ENCODE data around the gene EEPD1.

The EEPD1 gene

GRCh38 chr7:36208426-36208825, 55.4 kb downstream of the EEPD1 start:
- no peak for TF ChIP-seq CTCF (IDR thresholded peaks at IDR 0.05; ENCODE audit: low read depth, low read length, missing control alignments)
- no peak for DNase-seq (ENCODE audit: low read depth)
- H3K4me3 ChIP-seq (ENCODE audit: low read depth, low read length) = no peak overlapping the region

GRCh38 chr7:36208997-36209813, 56.2 kb downstream of the EEPD1 start:
- no peak for TF ChIP-seq CTCF (IDR thresholded peaks at IDR 0.05; ENCODE audit: low read depth, low read length, missing control alignments)
- no peak for DNase-seq (ENCODE audit: low read depth)
- no peak overlapping the region for H3K4me3 ChIP-seq (ENCODE audit: low read depth, low read length)

GRCh38 chr7:36209814-36210183, 56.7 kb downstream of the EEPD1 start:
- DNase-seq (ENCODE audit: low read depth) = no peak
- TF ChIP-seq CTCF (IDR thresholded peaks at IDR 0.05; ENCODE audit: low read depth, low read length, missing control alignments) = no peak
- no peak overlapping the region for H3K4me3 ChIP-seq (ENCODE audit: low read depth, low read length)

GRCh38 chr7:36210291-36210922, 57.4 kb downstream of the EEPD1 start:
- no peak for TF ChIP-seq CTCF (IDR thresholded peaks at IDR 0.05; ENCODE audit: low read depth, low read length, missing control alignments)
- no peak for DNase-seq (ENCODE audit: low read depth)
- no peak overlapping the region for H3K4me3 ChIP-seq (ENCODE audit: low read depth, low read length)

- DNase-seq (ENCODE audit: low read depth) = no peak
- TF ChIP-seq CTCF (IDR thresholded peaks at IDR 0.05; ENCODE audit: low read depth, low read length, missing control alignments) = no peak
- no peak overlapping the region for H3K4me3 ChIP-seq (ENCODE audit: low read depth, low read length)
Measured at GRCh38 chr7:36214608-36215456, 61.8 kb downstream of the EEPD1 start.

- DNase-seq (ENCODE audit: low read depth) = no peak
- TF ChIP-seq CTCF (IDR thresholded peaks at IDR 0.05; ENCODE audit: low read depth, low read length, missing control alignments) = no peak
Measured at GRCh38 chr7:36215457-36215765, 62.4 kb downstream of the EEPD1 start.

More at GRCh38 chr7:36215457-36215765, 62.4 kb downstream of the EEPD1 start:
- H3K4me3 ChIP-seq (ENCODE audit: low read depth, low read length) = no peak overlapping the region

All from GM12864 (cell line).